SK-N-SH treated with all-trans-retinoic acid at 6 μM for 48 hours (cell line): ENCODE measurements around the gene VCL.

Experiments
- ATAC-seq: fragments of 200-7000 bp; cut with Tn5 transposase; 3 replicates; pipeline ENCODE4 v1.9.1; 2020; ENCODE audit warnings: mild to moderate bottlenecking, moderate library complexity
- ARNTL ChIP-seq: fragments of 450-650 bp; formaldehyde crosslinking; IDR thresholded peaks from 2 replicates; pipeline ENCODE4 v1.5.0; 2020; ENCODE audit warnings: low read depth, mild to moderate bottlenecking, moderate library complexity, borderline replicate concordance
- CSRNP3 ChIP-seq: fragments of 250-450 bp; sonication (Bioruptor Pico); IDR thresholded peaks from 2 replicates; pipeline ENCODE4 v1.5.1; 2021; ENCODE audit warnings: mild to moderate bottlenecking, moderate library complexity
- ESRRG ChIP-seq: fragments of 250-450 bp; sonication (Bioruptor Pico); IDR thresholded peaks from 2 replicates; pipeline ENCODE4 v1.6.1; 2021; ENCODE audit warnings: mild to moderate bottlenecking
- GLIS3 ChIP-seq: fragments of 250-450 bp; sonication (Bioruptor Pico); IDR thresholded peaks from 2 replicates; pipeline ENCODE4 v1.5.0; 2020; ENCODE audit warnings: mild to moderate bottlenecking, moderate library complexity
- ISL1 ChIP-seq: fragments of 250-450 bp; sonication (Bioruptor Pico); IDR thresholded peaks from 2 replicates; pipeline ENCODE4 v2.1.2; 2022; ENCODE audit warnings: mild to moderate bottlenecking, moderate library complexity
- OSR1 ChIP-seq: fragments of 250-450 bp; sonication (Bioruptor Pico); IDR thresholded peaks from 2 replicates; pipeline ENCODE4 v1.8.0; 2022; ENCODE audit warnings: moderate library complexity, mild to moderate bottlenecking, inconsistent platforms
- PATZ1 ChIP-seq: fragments of 250-450 bp; sonication (Bioruptor Pico); IDR thresholded peaks from 2 replicates; pipeline ENCODE4 v1.8.0; 2020; ENCODE audit warnings: mild to moderate bottlenecking, moderate library complexity, borderline replicate concordance
- PPARA ChIP-seq: fragments of 250-450 bp; sonication (Bioruptor Pico); IDR thresholded peaks from 2 replicates; pipeline ENCODE4 v1.5.0; 2020; ENCODE audit warnings: mild to moderate bottlenecking, borderline replicate concordance
- SNAI2 ChIP-seq: fragments of 250-450 bp; sonication (Bioruptor Pico); IDR thresholded peaks from 2 replicates; pipeline ENCODE4 v1.5.0; 2020; ENCODE audit warnings: mild to moderate bottlenecking, moderate library complexity
- TCF4 ChIP-seq: fragments of 250-450 bp; sonication (Bioruptor Pico); IDR thresholded peaks from 2 replicates; pipeline ENCODE4 v1.8.0; 2021; ENCODE audit warnings: mild to moderate bottlenecking, moderate library complexity, borderline replicate concordance
- TOX ChIP-seq: fragments of 250-450 bp; sonication (Bioruptor Pico); IDR thresholded peaks from 2 replicates; pipeline ENCODE4 v1.8.0; 2021; ENCODE audit warnings: mild to moderate bottlenecking, moderate library complexity, borderline replicate concordance
- ZC3H10 ChIP-seq: fragments of 250-450 bp; sonication (Bioruptor Pico); IDR thresholded peaks from 2 replicates; pipeline ENCODE4 v1.5.1; 2021; ENCODE audit warnings: mild to moderate bottlenecking, moderate library complexity
- ZFP30 ChIP-seq: fragments of 450-650 bp; formaldehyde crosslinking; IDR thresholded peaks from 2 replicates; pipeline ENCODE4 v1.5.0; 2022; ENCODE audit warnings: mild to moderate bottlenecking, moderate library complexity
- ZNF565 ChIP-seq: fragments of 450-650 bp; formaldehyde crosslinking; conservative IDR thresholded peaks from 2 replicates; pipeline ENCODE4 v1.5.0; 2020; ENCODE audit warnings: low read depth, mild to moderate bottlenecking, moderate library complexity
- ZNF70 ChIP-seq: fragments of 450-650 bp; formaldehyde crosslinking; IDR thresholded peaks from 2 replicates; pipeline ENCODE4 v1.5.0; 2020; ENCODE audit warnings: mild to moderate bottlenecking, moderate library complexity
- ZNF8 ChIP-seq: fragments of 450-650 bp; formaldehyde crosslinking; IDR thresholded peaks from 2 replicates; pipeline ENCODE4 v1.5.0; 2020; ENCODE audit warnings: mild to moderate bottlenecking, moderate library complexity
- TF ChIP-seq, protein P1 (sequence below): fragments of 250-450 bp; sonication (Bioruptor Pico); IDR thresholded peaks from 2 replicates; pipeline ENCODE4 v1.5.0; 2020; ENCODE audit warnings: mild to moderate bottlenecking, moderate library complexity
- TF ChIP-seq, protein P2 (sequence below): fragments of 250-450 bp; sonication (Bioruptor Pico); IDR thresholded peaks from 2 replicates; pipeline ENCODE4 v1.8.0; 2021; ENCODE audit warnings: low read depth, mild to moderate bottlenecking, moderate library complexity, borderline replicate concordance
- TF ChIP-seq, protein P3 (sequence below): fragments of 250-450 bp; sonication (Bioruptor Pico); IDR thresholded peaks from 2 replicates; pipeline ENCODE4 v1.5.1; 2020; ENCODE audit warnings: low read depth, mild to moderate bottlenecking, moderate library complexity

VCL gene

GRCh38 chr10:74000892-74001669 lies 3.2 kb downstream of the VCL start:
- TF ChIP-seq, protein P1, sequence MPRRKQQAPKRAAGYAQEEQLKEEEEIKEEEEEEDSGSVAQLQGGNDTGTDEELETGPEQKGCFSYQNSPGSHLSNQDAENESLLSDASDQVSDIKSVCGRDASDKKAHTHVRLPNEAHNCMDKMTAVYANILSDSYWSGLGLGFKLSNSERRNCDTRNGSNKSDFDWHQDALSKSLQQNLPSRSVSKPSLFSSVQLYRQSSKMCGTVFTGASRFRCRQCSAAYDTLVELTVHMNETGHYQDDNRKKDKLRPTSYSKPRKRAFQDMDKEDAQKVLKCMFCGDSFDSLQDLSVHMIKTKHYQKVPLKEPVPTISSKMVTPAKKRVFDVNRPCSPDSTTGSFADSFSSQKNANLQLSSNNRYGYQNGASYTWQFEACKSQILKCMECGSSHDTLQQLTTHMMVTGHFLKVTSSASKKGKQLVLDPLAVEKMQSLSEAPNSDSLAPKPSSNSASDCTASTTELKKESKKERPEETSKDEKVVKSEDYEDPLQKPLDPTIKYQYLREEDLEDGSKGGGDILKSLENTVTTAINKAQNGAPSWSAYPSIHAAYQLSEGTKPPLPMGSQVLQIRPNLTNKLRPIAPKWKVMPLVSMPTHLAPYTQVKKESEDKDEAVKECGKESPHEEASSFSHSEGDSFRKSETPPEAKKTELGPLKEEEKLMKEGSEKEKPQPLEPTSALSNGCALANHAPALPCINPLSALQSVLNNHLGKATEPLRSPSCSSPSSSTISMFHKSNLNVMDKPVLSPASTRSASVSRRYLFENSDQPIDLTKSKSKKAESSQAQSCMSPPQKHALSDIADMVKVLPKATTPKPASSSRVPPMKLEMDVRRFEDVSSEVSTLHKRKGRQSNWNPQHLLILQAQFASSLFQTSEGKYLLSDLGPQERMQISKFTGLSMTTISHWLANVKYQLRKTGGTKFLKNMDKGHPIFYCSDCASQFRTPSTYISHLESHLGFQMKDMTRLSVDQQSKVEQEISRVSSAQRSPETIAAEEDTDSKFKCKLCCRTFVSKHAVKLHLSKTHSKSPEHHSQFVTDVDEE (CRISPR knock-in tag), result no peak
- TF ChIP-seq ZC3H10 (CRISPR knock-in tag) (no peak), ZNF70 (CRISPR knock-in tag) (peak; percentile 59; the same call in 1 of the 2 replicates), GLIS3 (no peak)
- TF ChIP-seq, protein P2, sequence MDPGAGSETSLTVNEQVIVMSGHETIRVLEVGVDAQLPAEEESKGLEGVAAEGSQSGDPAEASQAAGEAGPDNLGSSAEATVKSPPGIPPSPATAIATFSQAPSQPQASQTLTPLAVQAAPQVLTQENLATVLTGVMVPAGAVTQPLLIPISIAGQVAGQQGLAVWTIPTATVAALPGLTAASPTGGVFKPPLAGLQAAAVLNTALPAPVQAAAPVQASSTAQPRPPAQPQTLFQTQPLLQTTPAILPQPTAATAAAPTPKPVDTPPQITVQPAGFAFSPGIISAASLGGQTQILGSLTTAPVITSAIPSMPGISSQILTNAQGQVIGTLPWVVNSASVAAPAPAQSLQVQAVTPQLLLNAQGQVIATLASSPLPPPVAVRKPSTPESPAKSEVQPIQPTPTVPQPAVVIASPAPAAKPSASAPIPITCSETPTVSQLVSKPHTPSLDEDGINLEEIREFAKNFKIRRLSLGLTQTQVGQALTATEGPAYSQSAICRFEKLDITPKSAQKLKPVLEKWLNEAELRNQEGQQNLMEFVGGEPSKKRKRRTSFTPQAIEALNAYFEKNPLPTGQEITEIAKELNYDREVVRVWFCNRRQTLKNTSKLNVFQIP (CRISPR knock-in tag), result no peak
- ATAC-seq, result no peak

DNA sequence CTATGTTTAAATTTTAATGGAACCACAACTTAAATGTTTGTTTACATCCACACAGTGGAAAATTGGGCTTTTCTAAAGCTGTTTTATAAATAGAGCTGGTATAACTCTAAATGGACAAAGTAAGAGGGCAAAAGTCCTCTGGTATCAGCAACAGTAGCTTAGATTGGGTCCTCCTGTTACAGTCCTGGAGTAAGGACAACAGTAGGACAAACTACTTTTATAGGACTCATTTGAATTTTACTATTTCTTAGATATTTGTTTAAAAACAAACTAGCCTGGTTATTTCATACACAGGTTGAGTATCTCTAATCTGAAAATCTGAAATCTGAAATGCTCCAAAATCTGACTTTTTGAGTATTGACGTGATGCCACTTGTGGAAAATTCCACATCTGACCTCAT lies 8.4 kb downstream of the VCL start:
- no peak for TF ChIP-seq ZNF565
- TF ChIP-seq, protein P3, sequence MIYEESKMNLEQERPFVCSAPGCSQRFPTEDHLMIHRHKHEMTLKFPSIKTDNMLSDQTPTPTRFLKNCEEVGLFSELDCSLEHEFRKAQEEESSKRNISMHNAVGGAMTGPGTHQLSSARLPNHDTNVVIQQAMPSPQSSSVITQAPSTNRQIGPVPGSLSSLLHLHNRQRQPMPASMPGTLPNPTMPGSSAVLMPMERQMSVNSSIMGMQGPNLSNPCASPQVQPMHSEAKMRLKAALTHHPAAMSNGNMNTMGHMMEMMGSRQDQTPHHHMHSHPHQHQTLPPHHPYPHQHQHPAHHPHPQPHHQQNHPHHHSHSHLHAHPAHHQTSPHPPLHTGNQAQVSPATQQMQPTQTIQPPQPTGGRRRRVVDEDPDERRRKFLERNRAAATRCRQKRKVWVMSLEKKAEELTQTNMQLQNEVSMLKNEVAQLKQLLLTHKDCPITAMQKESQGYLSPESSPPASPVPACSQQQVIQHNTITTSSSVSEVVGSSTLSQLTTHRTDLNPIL, result no peak
- TF ChIP-seq TCF4 (CRISPR knock-in tag), result no peak
- no peak for TF ChIP-seq OSR1 (CRISPR knock-in tag)
- TF ChIP-seq ISL1, result no peak
- TF ChIP-seq, protein P1 (CRISPR knock-in tag), result no peak
- no peak for TF ChIP-seq PPARA (CRISPR knock-in tag)
- no peak for TF ChIP-seq PATZ1
- TF ChIP-seq SNAI2 (CRISPR knock-in tag), result no peak
- no peak for TF ChIP-seq TOX (CRISPR knock-in tag)
- no peak for TF ChIP-seq ZNF8 (CRISPR knock-in tag)
- no peak for TF ChIP-seq ESRRG (CRISPR knock-in tag)
- no peak for TF ChIP-seq CSRNP3 (CRISPR knock-in tag)
- TF ChIP-seq ZFP30, result no peak
- no peak for TF ChIP-seq ARNTL

More for the DNA sequence above, 8.4 kb downstream of the VCL start:
- no peak for ATAC-seq
